ENCODE results near the gene HADH. TPM values are rescaled to one million over a fixed set of nuclear protein-coding genes. Genes with fewer than 3 reads are reported as not detected.

The HADH gene
- 37.9 TPM for total RNA-seq
- long read RNA-seq, transcript HADH-201 (8 exons, 1,912 nt): major isoform, 63 of 69 reads
- long read RNA-seq, partial matches to known transcripts: 2 of 69 reads
- long read RNA-seq, other reads (novel, unspliced or antisense): 4 of 69 reads

GRCh38 chr4:107989537-107990386 lies at the start of gene HADH:
Gene HADH (plus strand): TSS chr4:107989889. CDS start chr4:107989933, 44 bp downstream.
- Histone ChIP-seq H3K4me3 (peak within 1 kb of the TSS; percentile 94), H3K4me1 (peaks cover 47% of the 10 kb centered on the region), H3K36me3 (no peaks in the 10 kb centered on the region), H3K27me3 (no peaks in the 10 kb centered on the region), H3K9me3 (no peaks in the 10 kb centered on the region), H3K27ac (peak within 1 kb of the TSS; percentile 87)
- TF ChIP-seq CTCF (IDR thresholded peaks at IDR 0.05): no peak
- DNase-seq: peak; percentile 96
- intact Hi-C loops (cut with DNase I): no loop called here
- peak; percentile 100 for ATAC-seq

GRCh38 chr4:107945809-107946208 lies 43.9 kb upstream of the HADH start:
- no peak overlapping the region for H3K4me3 ChIP-seq
- H3K4me1 ChIP-seq: no peaks in the 10 kb centered on the region
- DNase-seq (no peak), ATAC-seq (no peak)
- no peaks in the 10 kb centered on the region for H3K9me3 ChIP-seq
- H3K36me3 ChIP-seq: peaks cover 27% of the 10 kb centered on the region
- TF ChIP-seq CTCF (IDR thresholded peaks at IDR 0.05): no peak
- no peak overlapping the region for H3K27ac ChIP-seq
- H3K27me3 ChIP-seq: no peaks in the 10 kb centered on the region
- intact Hi-C loops (cut with DNase I): no loop called here

- no peak overlapping the region for H3K27ac ChIP-seq
- H3K4me3 ChIP-seq: no peak overlapping the region
- no peak for TF ChIP-seq CTCF (IDR thresholded peaks at IDR 0.05)
- no peak for ATAC-seq
- H3K36me3 ChIP-seq: peaks cover 23% of the 10 kb centered on the region
- H3K9me3 ChIP-seq: no peaks in the 10 kb centered on the region
- DNase-seq: no peak
- H3K27me3 ChIP-seq: no peaks in the 10 kb centered on the region
- no peaks in the 10 kb centered on the region for H3K4me1 ChIP-seq
- intact Hi-C loops (cut with DNase I): no loop called here
These were observed 38.7 kb upstream of the HADH start for GRCh38 chr4:107950746-107951540.

GRCh38 chr4:107951551-107951950 lies 38.1 kb upstream of the HADH start:
- peaks cover 23% of the 10 kb centered on the region for H3K36me3 ChIP-seq
- TF ChIP-seq CTCF (IDR thresholded peaks at IDR 0.05): no peak
- no peak for DNase-seq
- no peaks in the 10 kb centered on the region for H3K9me3 ChIP-seq
- H3K27me3 ChIP-seq: no peaks in the 10 kb centered on the region
- H3K27ac ChIP-seq: no peak overlapping the region
- no peaks in the 10 kb centered on the region for H3K4me1 ChIP-seq
- intact Hi-C loops (cut with DNase I): no loop called here
- ATAC-seq: no peak
- H3K4me3 ChIP-seq: no peak overlapping the region

- H3K4me1 ChIP-seq: no peaks in the 10 kb centered on the region
- TF ChIP-seq CTCF (IDR thresholded peaks at IDR 0.05): no peak
- H3K36me3 ChIP-seq: no peaks in the 10 kb centered on the region
- H3K4me3 ChIP-seq: no peak overlapping the region
- intact Hi-C loops (cut with DNase I): no loop called here
- H3K27ac ChIP-seq: no peak overlapping the region
- no peaks in the 10 kb centered on the region for H3K9me3 ChIP-seq
- no peaks in the 10 kb centered on the region for H3K27me3 ChIP-seq
- no peak for DNase-seq
- ATAC-seq: no peak
These were observed 33.7 kb upstream of the HADH start for GRCh38 chr4:107956011-107956410.

All from upper lobe of right lung (tissue), 1 donor.